ENCODE results near the gene SLC25A30. TPM values are rescaled to one million over a fixed set of nuclear protein-coding genes. Genes with fewer than 3 reads are reported as not detected.

Gene SLC25A30
- total RNA-seq, 4 donors from 2014 or later = 1.7 to 6.7 (median 5.8) TPM

GRCh38 chr13:45410466-45410865, 7.7 kb downstream of the SLC25A30 start:
- no peak overlapping the region for H3K4me3 ChIP-seq
- no peaks in the 10 kb centered on the region for H3K27me3 ChIP-seq
- H3K9me3 ChIP-seq = no peaks in the 10 kb centered on the region
- H3K36me3 ChIP-seq = peaks cover 2 to 59% (median 4%) of the 10 kb centered on the region in 3 donors
- no peak for TF ChIP-seq POLR2A (IDR thresholded peaks at IDR 0.05)
- TF ChIP-seq CTCF (IDR thresholded peaks at IDR 0.05) = no peak
- intact Hi-C loops (cut with DNase I) = no loop called here
- no peak for DNase-seq
- peaks cover 5 to 33% (median 13%) of the 10 kb centered on the region in 3 donors for H3K4me1 ChIP-seq
- 91 to 96% methylated on average over 10 to 12 of the region's 12 CpGs for WGBS, 2 donors
- no peak overlapping the region for H3K27ac ChIP-seq

- no peak for TF ChIP-seq CTCF (IDR thresholded peaks at IDR 0.05)
- H3K27me3 ChIP-seq = no peaks in the 10 kb centered on the region
- H3K9me3 ChIP-seq = no peaks in the 10 kb centered on the region
- DNase-seq = no peak
- H3K4me1 ChIP-seq = peaks cover 4 to 28% (median 8%) of the 10 kb centered on the region in 3 donors
- 59 to 69% methylated on average over 2 of the region's 2 CpGs for WGBS, 2 donors
- intact Hi-C loops (cut with DNase I) = no loop called here
- H3K4me3 ChIP-seq = no peak overlapping the region
- peaks cover 2 to 64% (median 4%) of the 10 kb centered on the region in 3 donors for H3K36me3 ChIP-seq
- H3K27ac ChIP-seq = no peak overlapping the region
Measured at GRCh38 chr13:45410001-45410400, 8.2 kb downstream of the SLC25A30 start.

- peaks cover 2 to 100% (median 4%) of the 10 kb centered on the region in 3 donors for H3K36me3 ChIP-seq
Measured at GRCh38 chr13:45406421-45406820, 11.8 kb downstream of the SLC25A30 start.

GRCh38 chr13:45403081-45403480, 15.1 kb downstream of the SLC25A30 start:
- H3K9me3 ChIP-seq = no peaks in the 10 kb centered on the region
- no peak for TF ChIP-seq POLR2A (IDR thresholded peaks at IDR 0.05)
- no peak overlapping the region for H3K4me3 ChIP-seq
- H3K27ac ChIP-seq = no peak overlapping the region
- WGBS, 2 donors = 84 to 90% methylated on average over 3 of the region's 3 CpGs
- H3K27me3 ChIP-seq = no peaks in the 10 kb centered on the region
- no peaks in the 10 kb centered on the region for H3K4me1 ChIP-seq
- H3K36me3 ChIP-seq = peaks cover 4 to 100% (median 6%) of the 10 kb centered on the region in 3 donors
- no peak for DNase-seq
- intact Hi-C loops (cut with DNase I) = no loop called here

More at GRCh38 chr13:45406421-45406820, 11.8 kb downstream of the SLC25A30 start:
- Histone ChIP-seq H3K27me3 (no peaks in the 10 kb centered on the region), H3K4me3 (no peak overlapping the region), H3K27ac (no peak overlapping the region), H3K9me3 (no peaks in the 10 kb centered on the region), H3K4me1 (no peaks in the 10 kb centered on the region)
- WGBS, 2 donors = 60 to 68% methylated on average over 3 of the region's 3 CpGs
- no peak for TF ChIP-seq CTCF (IDR thresholded peaks at IDR 0.05)
- no peak for TF ChIP-seq POLR2A (IDR thresholded peaks at IDR 0.05)
- no peak for DNase-seq
- intact Hi-C loops (cut with DNase I) = no loop called here

- no peak for DNase-seq
- Histone ChIP-seq H3K27me3 (no peaks in the 10 kb centered on the region), H3K4me3 (no peak overlapping the region), H3K4me1 (no peaks in the 10 kb centered on the region), H3K9me3 (no peaks in the 10 kb centered on the region), H3K36me3 (peaks cover 4 to 100% (median 9%) of the 10 kb centered on the region in 3 donors), H3K27ac (no peak overlapping the region)
- TF ChIP-seq POLR2A (IDR thresholded peaks at IDR 0.05) = no peak
- intact Hi-C loops (cut with DNase I) = no loop called here
- WGBS, 2 donors = 90 to 92% methylated on average over 3 of the region's 3 CpGs
Measured at GRCh38 chr13:45402641-45403040, 15.5 kb downstream of the SLC25A30 start.

GRCh38 chr13:45401314-45401713, 16.9 kb downstream of the SLC25A30 start:
- intact Hi-C loops (cut with DNase I) = no loop called here
- Histone ChIP-seq H3K36me3 (peaks cover 4 to 100% (median 8%) of the 10 kb centered on the region in 3 donors), H3K4me1 (peaks cover 0 to 12% (median 2%) of the 10 kb centered on the region in 3 donors), H3K4me3 (no peak overlapping the region), H3K9me3 (no peaks in the 10 kb centered on the region), H3K27ac (no peak overlapping the region), H3K27me3 (no peaks in the 10 kb centered on the region)
- no peak for DNase-seq
- 79 to 100% methylated on average over 1 of the region's 1 CpG for WGBS, 2 donors
- no peak for TF ChIP-seq CTCF (IDR thresholded peaks at IDR 0.05)
- TF ChIP-seq POLR2A (IDR thresholded peaks at IDR 0.05) = no peak
